Activated CD8-positive, alpha-beta T cell treated with anti-CD3 and anti-CD28 coated beads for 36 hours (primary cell): ENCODE results near the gene ZNF12. TPM values are rescaled to one million over a fixed set of nuclear protein-coding genes. Genes with fewer than 3 reads are reported as not detected.
"Not testable (repeated sequence)": the region's sequence is repeated elsewhere in the genome, so short reads cannot be mapped to it uniquely, and the experiment has no call there.

Source experiments
- ATAC-seq: fragments of 200-7000 bp; cut with Tn5 transposase; one replicate; pipeline ENCODE4 v1.10.0; 2021; ENCODE audit warnings: mild to moderate bottlenecking, moderate library complexity
- CTCF ChIA-PET: fragments of 350-600 bp; sonication (Branson Sonifier 250); formaldehyde crosslinking; loops from one replicate; lab custom pipeline; 2021; ENCODE audit warnings: antibody characterized with exemption; lab: Charles Lee
- POLR2A ChIA-PET: fragments of 350-600 bp; sonication (Branson Sonifier 250); formaldehyde crosslinking; loops from one replicate; lab custom pipeline; 2021; ENCODE audit warnings: antibody characterized with exemption; lab: Charles Lee
- DNase-seq: peaks from one replicate; pipeline ENCODE4 v3.0.0-alpha.2; 2020
- H3K27ac Mint-ChIP-seq: one replicate; pipeline ENCODE4 v1.8.0; 2021; ENCODE audit warnings: mild to moderate bottlenecking, mixed read lengths
- H3K27me3 Mint-ChIP-seq: one replicate; pipeline ENCODE4 v1.8.0; 2021; ENCODE audit warnings: mixed read lengths
- H3K36me3 Mint-ChIP-seq: one replicate; pipeline ENCODE4 v1.8.0; 2021; ENCODE audit warnings: low read depth, mixed read lengths
- H3K4me1 Mint-ChIP-seq: one replicate; pipeline ENCODE4 v1.8.0; 2021; ENCODE audit warnings: low read depth, mixed read lengths
- H3K4me3 Mint-ChIP-seq: one replicate; pipeline ENCODE4 v1.8.0; 2021; ENCODE audit warnings: mild to moderate bottlenecking, moderate library complexity, mixed read lengths
- H3K9me3 Mint-ChIP-seq: one replicate; pipeline ENCODE4 v1.8.0; 2021; ENCODE audit warnings: mixed read lengths
- intact Hi-C: fragments of 100-400 bp; cut with micrococcal nuclease; formaldehyde crosslinking; loops from one replicate; pipeline ENCODE4 v1.10.0; 2022
- total RNA-seq, 2 experiments: library from RNA; stranded (reverse); gene quantifications; one replicate each; pipeline ENCODE4 v1.2.3, GENCODE V29; 2021
- TF ChIP-seq, protein P1 (sequence below): fragments of 200-600 bp; IDR thresholded peaks from one replicate; pipeline ENCODE4 v1.8.0; 2022; ENCODE audit warnings: antibody characterized with exemption, mild to moderate bottlenecking

Gene ZNF12
- total RNA-seq, 2 experiments from 2014 or later = 20.6 to 22.7 TPM

DNA sequence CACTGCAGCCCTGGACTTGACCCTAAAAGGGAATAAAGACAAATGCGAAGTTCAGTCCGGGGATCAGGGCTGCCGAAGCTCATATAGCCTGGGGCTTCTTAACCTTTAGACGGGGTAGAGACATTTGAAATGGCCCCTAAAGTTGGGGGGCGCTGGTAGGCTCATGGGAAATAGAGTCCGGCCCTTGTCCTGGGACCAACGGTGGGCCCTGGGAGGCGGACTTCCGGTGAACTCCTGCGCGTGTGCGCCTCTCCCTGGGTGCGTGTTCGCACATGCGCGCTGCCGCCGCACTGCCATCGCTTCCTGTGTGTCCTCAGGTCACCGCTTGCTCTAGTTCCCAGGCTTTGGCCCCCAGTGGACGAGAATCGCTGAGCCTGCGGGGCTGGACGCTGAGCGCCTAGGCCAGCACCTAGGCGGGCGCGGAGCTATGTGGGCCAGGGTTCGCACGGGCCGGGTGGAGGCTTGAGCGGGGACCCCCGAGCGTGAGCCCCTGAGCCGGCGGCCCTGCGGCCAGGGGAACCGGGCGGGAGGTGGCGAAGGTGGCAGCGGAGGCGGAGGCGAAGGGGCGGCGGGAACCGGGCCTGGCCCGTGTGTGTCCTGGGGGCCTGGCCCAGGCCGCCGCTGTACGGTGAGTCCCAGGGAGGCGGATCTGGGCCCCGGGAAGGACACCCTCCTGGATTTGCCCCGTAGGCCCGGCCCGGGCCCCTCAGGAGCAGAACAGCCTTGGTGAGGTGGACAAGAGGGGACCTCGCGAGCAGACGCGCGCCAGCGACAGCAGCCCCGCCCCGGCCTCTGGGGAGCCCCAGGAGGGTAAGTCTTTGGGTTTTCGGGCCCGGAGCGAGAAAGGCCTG is 23.0 kb upstream of the ZNF12 start:
- TF ChIP-seq, protein P1, sequence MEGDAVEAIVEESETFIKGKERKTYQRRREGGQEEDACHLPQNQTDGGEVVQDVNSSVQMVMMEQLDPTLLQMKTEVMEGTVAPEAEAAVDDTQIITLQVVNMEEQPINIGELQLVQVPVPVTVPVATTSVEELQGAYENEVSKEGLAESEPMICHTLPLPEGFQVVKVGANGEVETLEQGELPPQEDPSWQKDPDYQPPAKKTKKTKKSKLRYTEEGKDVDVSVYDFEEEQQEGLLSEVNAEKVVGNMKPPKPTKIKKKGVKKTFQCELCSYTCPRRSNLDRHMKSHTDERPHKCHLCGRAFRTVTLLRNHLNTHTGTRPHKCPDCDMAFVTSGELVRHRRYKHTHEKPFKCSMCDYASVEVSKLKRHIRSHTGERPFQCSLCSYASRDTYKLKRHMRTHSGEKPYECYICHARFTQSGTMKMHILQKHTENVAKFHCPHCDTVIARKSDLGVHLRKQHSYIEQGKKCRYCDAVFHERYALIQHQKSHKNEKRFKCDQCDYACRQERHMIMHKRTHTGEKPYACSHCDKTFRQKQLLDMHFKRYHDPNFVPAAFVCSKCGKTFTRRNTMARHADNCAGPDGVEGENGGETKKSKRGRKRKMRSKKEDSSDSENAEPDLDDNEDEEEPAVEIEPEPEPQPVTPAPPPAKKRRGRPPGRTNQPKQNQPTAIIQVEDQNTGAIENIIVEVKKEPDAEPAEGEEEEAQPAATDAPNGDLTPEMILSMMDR = no peak
- DNase-seq (peak; percentile 91), ATAC-seq (peak; percentile 98)
- intact Hi-C loops = no loop called here
- POLR2A ChIA-PET = interaction anchor here (1.2 kb wide), 1 partner anchor 94 kb away, joined by 3 read pairs; no protein-coding TSS in a partner anchor
- peaks cover 26% of the 10 kb centered on the region for H3K4me1 Mint-ChIP-seq
- peaks cover 36% of the 10 kb centered on the region for H3K36me3 Mint-ChIP-seq
- H3K4me3 Mint-ChIP-seq = peak overlapping the region; percentile 84
- no peaks in the 10 kb centered on the region for H3K27me3 Mint-ChIP-seq
- H3K27ac Mint-ChIP-seq = peak overlapping the region; percentile 91
- CTCF ChIA-PET = no interaction called here
- peaks cover 2% of the 10 kb centered on the region for H3K9me3 Mint-ChIP-seq

DNA sequence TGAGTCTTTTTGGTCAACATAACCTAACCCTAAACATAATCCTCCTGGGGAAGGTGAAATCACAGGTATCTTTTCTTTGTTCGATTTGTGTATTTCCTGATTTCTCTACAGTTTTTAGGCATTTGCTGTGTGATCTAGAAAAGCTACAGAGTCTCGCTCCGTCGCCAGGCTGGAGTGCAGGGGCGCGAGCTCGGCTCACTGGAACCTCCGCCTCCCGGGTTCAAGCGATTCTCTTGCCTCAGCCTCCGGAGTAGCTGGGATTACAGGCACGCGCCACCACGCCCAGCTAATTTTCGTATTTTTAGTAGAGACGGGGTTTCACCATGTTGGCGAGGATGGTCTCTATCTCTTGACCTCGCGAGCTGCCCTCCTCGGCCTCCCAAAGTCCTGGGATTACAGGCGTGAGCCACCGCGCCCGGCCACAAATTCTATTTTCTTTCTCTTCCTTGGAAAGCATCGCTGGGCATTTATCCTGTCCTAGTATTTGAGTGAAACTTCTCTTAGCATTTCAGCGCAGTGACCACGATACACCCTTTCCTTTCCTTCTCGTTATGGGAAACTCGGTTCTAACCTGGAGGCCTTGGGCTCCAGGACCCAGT is 22.2 kb upstream of the ZNF12 start:
- Mint-ChIP-seq H3K4me1 (peaks cover 26% of the 10 kb centered on the region), H3K27ac (peak overlapping the region; percentile 91), H3K4me3 (peak overlapping the region; percentile 84), H3K36me3 (peaks cover 30% of the 10 kb centered on the region)
- intact Hi-C loops, DNase-seq, CTCF ChIA-PET, H3K27me3 Mint-ChIP-seq, H3K9me3 Mint-ChIP-seq, ATAC-seq: not testable (repeated sequence)
- POLR2A ChIA-PET = interaction anchor here (1.2 kb wide), 1 partner anchor 93 kb away, joined by 3 read pairs; no protein-coding TSS in a partner anchor

DNA sequence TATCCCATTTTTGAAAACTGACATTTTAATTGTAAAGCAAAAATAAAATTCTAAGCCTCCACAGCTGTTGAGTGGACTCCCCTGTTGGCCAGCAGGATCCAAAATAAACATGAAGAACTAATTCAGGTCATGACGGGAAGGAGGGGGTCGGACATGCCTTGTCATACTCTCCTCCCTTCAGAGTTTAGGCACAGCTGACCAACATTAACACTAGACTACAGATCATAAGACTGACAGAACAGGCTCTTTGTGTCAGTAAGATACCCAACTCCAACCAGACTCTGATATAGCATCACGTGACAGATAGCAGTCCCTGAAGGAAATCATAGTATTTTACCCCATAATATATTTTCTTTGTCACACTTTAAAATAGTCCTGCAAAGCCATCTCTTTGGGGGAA is 20.9 kb upstream of the ZNF12 start:
- Mint-ChIP-seq H3K27me3 (no peaks in the 10 kb centered on the region), H3K27ac (no peak overlapping the region), H3K4me1 (peaks cover 21% of the 10 kb centered on the region), H3K4me3 (no peak overlapping the region), H3K9me3 (peaks cover 2% of the 10 kb centered on the region), H3K36me3 (peaks cover 20% of the 10 kb centered on the region)
- ChIA-PET POLR2A (interaction anchor here (0.6 kb wide), 1 partner anchor 9 kb away, joined by 3 read pairs; no protein-coding TSS in a partner anchor), CTCF (no interaction called here)
- intact Hi-C loops = no loop called here
- no peak for ATAC-seq
- TF ChIP-seq, protein P1 = no peak
- no peak for DNase-seq

DNA sequence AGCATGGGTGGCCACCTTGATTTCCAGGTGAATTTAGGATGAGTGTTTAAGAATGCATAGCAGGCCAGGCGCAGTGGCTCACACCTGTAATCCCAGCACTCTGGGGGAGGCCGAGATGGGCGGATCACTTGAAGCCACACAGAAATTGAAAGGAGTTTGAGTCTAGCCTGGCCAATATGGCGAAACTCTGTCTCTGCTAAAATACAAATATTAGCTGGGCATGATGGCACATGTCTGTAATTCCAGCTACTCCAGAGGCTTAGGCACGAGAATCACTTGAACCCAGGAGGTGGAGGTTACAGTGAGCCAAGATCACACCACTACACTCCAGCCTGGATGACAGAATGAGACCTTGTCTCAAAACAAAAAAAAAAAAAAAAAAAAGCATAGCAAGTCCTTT is 19.6 kb upstream of the ZNF12 start:
- H3K4me3 Mint-ChIP-seq, H3K27ac Mint-ChIP-seq, intact Hi-C loops, DNase-seq, ATAC-seq, H3K27me3 Mint-ChIP-seq, CTCF ChIA-PET, POLR2A ChIA-PET, H3K9me3 Mint-ChIP-seq: not testable (repeated sequence)
- Mint-ChIP-seq H3K36me3 (peaks cover 12% of the 10 kb centered on the region), H3K4me1 (peaks cover 14% of the 10 kb centered on the region)

DNA sequence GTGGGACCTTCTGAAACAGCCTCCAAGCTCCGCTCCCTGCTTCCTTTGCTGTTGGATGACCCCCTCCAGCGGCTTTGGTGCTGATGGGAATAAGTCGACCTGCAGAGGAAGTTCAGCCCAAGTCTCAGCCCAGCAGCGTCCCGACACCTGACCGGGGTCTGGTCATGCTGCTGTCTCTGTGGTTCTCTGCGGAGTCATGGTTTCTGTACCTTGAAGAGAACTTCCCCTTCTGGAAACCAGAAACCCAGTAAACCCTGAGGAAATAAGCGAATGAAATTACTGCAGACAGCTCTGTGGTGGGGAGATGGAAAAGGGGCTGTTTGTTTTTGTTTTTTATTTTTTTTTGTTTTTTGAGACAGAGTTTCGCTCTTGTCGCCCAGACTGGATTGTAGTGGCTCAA is 18.3 kb upstream of the ZNF12 start:
- ChIA-PET POLR2A (no interaction called here), CTCF (no interaction called here)
- Mint-ChIP-seq H3K9me3 (peaks cover 2% of the 10 kb centered on the region), H3K36me3 (peaks cover 4% of the 10 kb centered on the region), H3K4me3 (no peak overlapping the region), H3K27me3 (peaks cover 2% of the 10 kb centered on the region), H3K27ac (no peak overlapping the region), H3K4me1 (peaks cover 6% of the 10 kb centered on the region)
- intact Hi-C loops = no loop called here
- TF ChIP-seq, protein P1 = no peak
- ATAC-seq = no peak
- no peak for DNase-seq

DNA sequence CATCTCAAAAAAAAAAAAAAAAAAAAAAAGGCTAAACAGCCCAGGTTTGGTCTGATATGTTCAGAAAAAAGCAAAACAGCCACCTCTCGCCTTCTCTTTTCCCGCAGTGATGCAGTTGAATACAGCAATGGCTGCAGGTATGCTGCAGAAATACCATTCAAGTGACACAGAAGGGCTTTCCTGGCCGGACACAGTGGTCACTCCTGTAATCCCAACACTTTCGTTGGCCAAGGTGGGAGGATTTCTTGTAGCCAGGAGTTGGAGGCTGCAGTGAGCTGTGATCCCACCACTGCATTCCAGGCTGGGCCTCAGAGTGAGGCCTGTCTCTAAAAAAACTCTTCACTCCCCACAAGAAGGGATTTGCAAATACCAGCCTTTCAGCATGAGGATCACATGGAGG is 17.6 kb upstream of the ZNF12 start:
- H3K36me3 Mint-ChIP-seq, DNase-seq, H3K4me1 Mint-ChIP-seq, H3K4me3 Mint-ChIP-seq, H3K9me3 Mint-ChIP-seq, POLR2A ChIA-PET, H3K27me3 Mint-ChIP-seq, H3K27ac Mint-ChIP-seq, ATAC-seq, CTCF ChIA-PET, intact Hi-C loops: not testable (repeated sequence)
